ENCODE measurements around the gene LRG1.

DNA sequence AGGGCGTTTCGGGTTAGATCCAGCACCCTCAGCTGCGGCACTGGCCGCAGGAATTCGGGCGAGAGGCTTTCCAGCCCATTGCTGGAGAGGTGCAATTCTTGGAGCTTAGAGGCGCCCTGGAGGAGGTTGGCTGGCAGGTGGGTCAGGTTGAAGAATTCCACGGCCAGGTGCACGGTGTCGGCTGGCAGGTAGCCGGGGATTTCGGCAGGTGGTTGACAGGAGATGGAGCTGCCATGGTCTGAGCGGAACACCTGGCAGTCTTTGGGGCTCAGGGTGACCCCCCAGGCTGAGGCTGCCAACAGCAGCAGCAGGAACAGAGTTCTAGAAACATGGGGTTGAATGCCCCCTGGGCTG, 1.3 kb downstream of the LRG1 start:
- TF ChIP-seq, protein P1, sequence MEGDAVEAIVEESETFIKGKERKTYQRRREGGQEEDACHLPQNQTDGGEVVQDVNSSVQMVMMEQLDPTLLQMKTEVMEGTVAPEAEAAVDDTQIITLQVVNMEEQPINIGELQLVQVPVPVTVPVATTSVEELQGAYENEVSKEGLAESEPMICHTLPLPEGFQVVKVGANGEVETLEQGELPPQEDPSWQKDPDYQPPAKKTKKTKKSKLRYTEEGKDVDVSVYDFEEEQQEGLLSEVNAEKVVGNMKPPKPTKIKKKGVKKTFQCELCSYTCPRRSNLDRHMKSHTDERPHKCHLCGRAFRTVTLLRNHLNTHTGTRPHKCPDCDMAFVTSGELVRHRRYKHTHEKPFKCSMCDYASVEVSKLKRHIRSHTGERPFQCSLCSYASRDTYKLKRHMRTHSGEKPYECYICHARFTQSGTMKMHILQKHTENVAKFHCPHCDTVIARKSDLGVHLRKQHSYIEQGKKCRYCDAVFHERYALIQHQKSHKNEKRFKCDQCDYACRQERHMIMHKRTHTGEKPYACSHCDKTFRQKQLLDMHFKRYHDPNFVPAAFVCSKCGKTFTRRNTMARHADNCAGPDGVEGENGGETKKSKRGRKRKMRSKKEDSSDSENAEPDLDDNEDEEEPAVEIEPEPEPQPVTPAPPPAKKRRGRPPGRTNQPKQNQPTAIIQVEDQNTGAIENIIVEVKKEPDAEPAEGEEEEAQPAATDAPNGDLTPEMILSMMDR (IDR thresholded peaks at IDR 0.05; ENCODE audit: insufficient read depth, low read length, poor library complexity, severe bottlenecking) = no peak
- no peak for TF ChIP-seq EZH2phosphoT487 (conservative IDR thresholded peaks at IDR 0.05; ENCODE audit: low read length)
